CD4-positive, alpha-beta T cell (primary cell): ENCODE measurements around the gene IL2RA. TPM values are rescaled to one million over a fixed set of nuclear protein-coding genes. Genes with fewer than 3 reads are reported as not detected.

ENCODE experiments used
- ATAC-seq: fragments of 200-7000 bp; cut with Tn5 transposase; one replicate; pipeline ENCODE4 v1.10.0; 2022; ENCODE audit warnings: mild to moderate bottlenecking; ENCODE audit not compliant: poor library complexity
- CTCF ChIA-PET: fragments of 350-600 bp; sonication (Branson Sonifier 250); formaldehyde crosslinking; loops from one replicate; lab custom pipeline; 2021; ENCODE audit warnings: antibody characterized with exemption, inconsistent platforms; lab: Charles Lee
- POLR2A ChIA-PET: fragments of 350-600 bp; sonication (Branson Sonifier 250); formaldehyde crosslinking; loops from one replicate; lab custom pipeline; 2021; ENCODE audit warnings: antibody characterized with exemption, inconsistent platforms; lab: Charles Lee
- DNase-seq, 14 experiments: peaks; one replicate each; pipeline ENCODE4 v3.0.0-alpha.2; 2013 to 2020; ENCODE audit warnings: mixed read lengths in 2 of 14
- H3K27ac ChIP-seq, 2 donors: one replicate each; pipeline versions ENCODE4 v1.5.1 to v1.7.0; 2013; ENCODE audit warnings: low read length in 2 of 2, low read depth in 1 of 2, mild to moderate bottlenecking in 1 of 2
- H3K27me3 ChIP-seq, 2 experiments: 1 replicate in 1 of 2; 2 replicates in 1 of 2; pipeline versions ENCODE4 v1.6.1 to v1.7.0; 2013; ENCODE audit warnings: low read length in 2 of 2, control low read depth in 1 of 2, mild to moderate bottlenecking in 1 of 2, moderate library complexity in 1 of 2; ENCODE audit not compliant: insufficient read depth in 2 of 2, control insufficient read depth in 1 of 2
- H3K36me3 ChIP-seq: one replicate; pipeline ENCODE4 v1.6.1; 2013; ENCODE audit warnings: low read length, control low read depth; ENCODE audit not compliant: insufficient read depth
- H3K4me1 ChIP-seq: one replicate; pipeline ENCODE4 v1.6.1; 2013; ENCODE audit warnings: low read length, control low read depth; ENCODE audit not compliant: insufficient read depth
- H3K4me3 ChIP-seq: one replicate; pipeline ENCODE4 v1.5.1; 2013; ENCODE audit warnings: mild to moderate bottlenecking, low read length, moderate library complexity
- H3K9me3 ChIP-seq, 2 experiments: 1 replicate in 1 of 2; 2 replicates in 1 of 2; pipeline versions ENCODE4 v1.6.1 to v1.7.0; 2013; ENCODE audit warnings: low read length in 2 of 2, mild to moderate bottlenecking in 2 of 2, control low read depth in 1 of 2, moderate library complexity in 1 of 2; ENCODE audit not compliant: control insufficient read depth in 1 of 2, insufficient read depth in 1 of 2
- H3K27ac Mint-ChIP-seq: one replicate; pipeline ENCODE4 v1.8.0; 2020; ENCODE audit warnings: mixed read lengths
- H3K27me3 Mint-ChIP-seq: one replicate; pipeline ENCODE4 v1.8.0; 2021; ENCODE audit warnings: mixed read lengths
- H3K36me3 Mint-ChIP-seq: one replicate; pipeline ENCODE4 v1.8.0; 2021; ENCODE audit warnings: low read depth, mixed read lengths
- H3K4me1 Mint-ChIP-seq: one replicate; pipeline ENCODE4 v1.8.0; 2021; ENCODE audit warnings: low read depth, mixed read lengths
- H3K4me3 Mint-ChIP-seq: one replicate; pipeline ENCODE4 v1.8.0; 2020; ENCODE audit warnings: mild to moderate bottlenecking, mixed read lengths
- H3K9me3 Mint-ChIP-seq: one replicate; pipeline ENCODE4 v1.8.0; 2020; ENCODE audit warnings: mixed read lengths
- intact Hi-C, 2 experiments: fragments of 100-400 bp; cut with DNase I in 1 of 2; cut with micrococcal nuclease in 1 of 2; formaldehyde crosslinking; loops; one replicate each; pipeline versions ENCODE4 v1.15.1 to v1.9.0; 2023 to 2025; cut with DNase I, micrococcal nuclease
- total RNA-seq, 174 experiments: library from RNA in 2 of 174; stranded (reverse) in 2 of 174; gene quantifications; one replicate each; pipeline ENCODE4 v1.2.3 and lab custom pipeline; 2021 to 2026
- TF ChIP-seq, protein P1 (sequence below): fragments of 200-600 bp; IDR thresholded peaks from one replicate; pipeline ENCODE4 v1.8.0; 2022; ENCODE audit warnings: antibody characterized with exemption, mild to moderate bottlenecking

Gene IL2RA
- total RNA-seq, 2 experiments from 2014 or later: 4.9 to 5.4 TPM

DNA sequence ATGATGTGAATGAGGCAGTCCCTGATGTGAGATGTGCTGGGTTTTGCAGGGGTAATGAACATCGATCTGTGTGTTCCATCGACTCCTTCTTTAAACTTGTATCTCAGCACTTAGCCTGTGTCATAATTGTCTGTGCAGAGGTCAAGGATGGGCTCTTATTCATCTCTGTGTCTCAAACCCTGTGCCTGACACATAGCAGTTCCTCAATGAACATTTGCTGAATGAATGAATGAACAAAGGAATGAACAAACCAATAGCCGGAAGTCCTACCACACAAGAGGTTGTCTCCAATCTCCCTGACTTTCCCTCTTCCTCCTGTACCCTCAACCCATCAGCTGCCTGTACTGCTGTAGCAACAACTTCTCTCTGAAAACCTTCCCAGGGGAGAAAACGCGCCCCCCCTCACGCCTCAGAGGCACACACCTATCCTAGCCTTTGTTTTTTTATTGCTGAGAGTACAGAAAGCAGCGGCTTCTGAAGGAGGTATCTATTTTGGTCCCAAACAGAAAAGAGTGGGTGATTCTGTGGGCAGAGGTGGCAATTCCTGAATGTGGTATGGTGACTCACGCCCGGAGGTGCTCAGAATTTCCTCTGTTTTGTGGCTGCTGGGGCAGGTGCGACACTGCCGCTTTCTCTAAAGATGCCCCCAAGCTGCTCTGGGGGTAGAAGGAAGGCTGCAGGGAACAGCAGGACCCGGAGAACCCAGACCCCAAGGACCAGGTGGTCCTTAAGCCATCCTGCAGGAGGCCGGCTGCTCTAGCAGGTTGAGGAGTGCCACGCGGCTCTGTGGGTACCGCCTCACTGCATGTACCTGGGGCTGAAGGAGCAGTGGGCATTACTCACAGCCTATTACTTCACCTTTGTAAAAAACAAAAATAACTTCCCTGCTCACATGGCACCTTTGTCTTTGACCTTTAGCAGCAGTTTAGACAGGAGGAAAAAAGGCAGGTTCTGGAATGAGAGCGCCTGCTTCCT lies 9.6 kb downstream of the IL2RA start:
- peak; percentile 46 for ATAC-seq
- H3K4me3 Mint-ChIP-seq: peak overlapping the region; percentile 82
- no peaks in the 10 kb centered on the region for H3K27me3 ChIP-seq
- ChIA-PET CTCF (interaction anchor here (1.1 to 5.2 kb wide), 5 partner anchors 10 to 349 kb away, joined by 3 to 70 read pairs (median 24); partner anchors contain the start of genes IL15RA, IL2RA and RBM17), POLR2A (interaction anchor here (0.9 to 7.4 kb wide), 8 partner anchors 10 to 75 kb away, joined by 3 to 73 read pairs (median 15); partner anchors contain the start of genes IL15RA and IL2RA)
- peak overlapping the region; percentile 98 for H3K27ac Mint-ChIP-seq
- H3K36me3 ChIP-seq: no peaks in the 10 kb centered on the region
- H3K4me1 Mint-ChIP-seq: peaks cover 82% of the 10 kb centered on the region
- H3K4me3 ChIP-seq: peak overlapping the region; percentile 10
- TF ChIP-seq, protein P1, sequence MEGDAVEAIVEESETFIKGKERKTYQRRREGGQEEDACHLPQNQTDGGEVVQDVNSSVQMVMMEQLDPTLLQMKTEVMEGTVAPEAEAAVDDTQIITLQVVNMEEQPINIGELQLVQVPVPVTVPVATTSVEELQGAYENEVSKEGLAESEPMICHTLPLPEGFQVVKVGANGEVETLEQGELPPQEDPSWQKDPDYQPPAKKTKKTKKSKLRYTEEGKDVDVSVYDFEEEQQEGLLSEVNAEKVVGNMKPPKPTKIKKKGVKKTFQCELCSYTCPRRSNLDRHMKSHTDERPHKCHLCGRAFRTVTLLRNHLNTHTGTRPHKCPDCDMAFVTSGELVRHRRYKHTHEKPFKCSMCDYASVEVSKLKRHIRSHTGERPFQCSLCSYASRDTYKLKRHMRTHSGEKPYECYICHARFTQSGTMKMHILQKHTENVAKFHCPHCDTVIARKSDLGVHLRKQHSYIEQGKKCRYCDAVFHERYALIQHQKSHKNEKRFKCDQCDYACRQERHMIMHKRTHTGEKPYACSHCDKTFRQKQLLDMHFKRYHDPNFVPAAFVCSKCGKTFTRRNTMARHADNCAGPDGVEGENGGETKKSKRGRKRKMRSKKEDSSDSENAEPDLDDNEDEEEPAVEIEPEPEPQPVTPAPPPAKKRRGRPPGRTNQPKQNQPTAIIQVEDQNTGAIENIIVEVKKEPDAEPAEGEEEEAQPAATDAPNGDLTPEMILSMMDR: no peak
- no peaks in the 10 kb centered on the region for H3K9me3 Mint-ChIP-seq
- peak overlapping the region; percentile 62 to 69 for H3K27ac ChIP-seq
- no peaks in the 10 kb centered on the region for H3K27me3 Mint-ChIP-seq
- peaks cover 83% of the 10 kb centered on the region for H3K4me1 ChIP-seq
- peaks cover 7% of the 10 kb centered on the region for H3K36me3 Mint-ChIP-seq
- DNase-seq: peak; percentile 38 to 91 (median 66)
- intact Hi-C loops: loop anchor here (2.0 kb wide), 2 partner anchors 16 to 34 kb away; no protein-coding TSS in a partner anchor
- no peaks in the 10 kb centered on the region for H3K9me3 ChIP-seq

GRCh38 chr10:6050801-6051445 lies 11.2 kb downstream of the IL2RA start:
- H3K4me1 Mint-ChIP-seq: peaks cover 86% of the 10 kb centered on the region
- H3K36me3 ChIP-seq: peaks cover 6% of the 10 kb centered on the region
- peak overlapping the region; percentile 76 to 89 for H3K27ac ChIP-seq
- ChIA-PET POLR2A (interaction anchor here (0.7 to 7.4 kb wide), 27 partner anchors 9 to 558 kb away, joined by 3 to 73 read pairs (median 4); partner anchors contain the start of genes ANKRD16, FBH1, IL15RA and IL2RA), CTCF (interaction anchor here (0.6 to 5.2 kb wide), 20 partner anchors 9 to 557 kb away, joined by 3 to 70 read pairs (median 4); partner anchors contain the start of genes IL15RA, IL2RA and RBM17)
- no peaks in the 10 kb centered on the region for H3K9me3 Mint-ChIP-seq
- H3K36me3 Mint-ChIP-seq: peaks cover 7% of the 10 kb centered on the region
- peak; percentile 72 to 99 (median 80) for DNase-seq
- H3K27ac Mint-ChIP-seq: peak overlapping the region; percentile 98
- H3K4me3 Mint-ChIP-seq: peak overlapping the region; percentile 90
- TF ChIP-seq, protein P1: no peak
- no peaks in the 10 kb centered on the region for H3K9me3 ChIP-seq
- peak; percentile 81 for ATAC-seq
- H3K4me3 ChIP-seq: peak overlapping the region; percentile 63
- intact Hi-C loops: loop anchor here in 1 of 2 experiments (1.0 kb wide), 4 partner anchors 11 to 37 kb away; partner anchors contain the start of gene IL2RA
- H3K27me3 ChIP-seq: no peaks in the 10 kb centered on the region
- H3K27me3 Mint-ChIP-seq: no peaks in the 10 kb centered on the region
- H3K4me1 ChIP-seq: peaks cover 85% of the 10 kb centered on the region

DNA sequence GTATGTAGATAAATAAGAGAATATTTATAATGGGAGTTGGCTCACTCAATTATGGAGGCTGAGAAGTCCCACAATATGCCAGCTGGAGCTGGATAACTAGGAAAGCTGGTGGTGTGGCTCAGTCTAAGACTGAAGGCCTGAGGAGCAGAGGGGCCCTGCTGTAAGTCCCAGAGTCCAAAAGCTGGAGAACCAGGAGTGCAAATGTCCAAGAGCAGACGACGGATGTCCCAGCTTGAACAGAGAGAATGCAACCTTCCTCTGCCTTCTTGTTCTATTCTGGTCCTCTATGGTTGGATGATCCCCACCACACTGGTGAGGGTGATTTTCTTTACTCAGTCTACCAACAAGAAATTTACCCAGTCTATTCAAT lies 13.2 kb downstream of the IL2RA start:
- intact Hi-C loops: loop anchor here in 1 of 2 experiments (2.0 to 5.0 kb wide), 2 partner anchors 34 to 72 kb away; partner anchors contain the start of gene IL15RA
- Histone ChIP-seq H3K4me3 (no peak overlapping the region), H3K9me3 (no peaks in the 10 kb centered on the region), H3K27me3 (no peaks in the 10 kb centered on the region), H3K27ac (peak overlapping the region; percentile 76 to 89), H3K4me1 (peaks cover 96% of the 10 kb centered on the region), H3K36me3 (peaks cover 6% of the 10 kb centered on the region)
- ATAC-seq: no peak
- no peak overlapping the region for H3K4me3 Mint-ChIP-seq
- CTCF ChIA-PET: interaction anchor here (0.8 to 5.2 kb wide), 4 partner anchors 15 to 39 kb away, joined by 6 to 70 read pairs (median 26); partner anchors contain the start of gene RBM17
- TF ChIP-seq, protein P1: no peak
- no peaks in the 10 kb centered on the region for H3K27me3 Mint-ChIP-seq
- H3K36me3 Mint-ChIP-seq: peaks cover 7% of the 10 kb centered on the region
- DNase-seq: no peak
- peaks cover 91% of the 10 kb centered on the region for H3K4me1 Mint-ChIP-seq
- no peaks in the 10 kb centered on the region for H3K9me3 Mint-ChIP-seq
- POLR2A ChIA-PET: interaction anchor here (0.7 to 7.4 kb wide), 5 partner anchors 12 to 37 kb away, joined by 3 to 73 read pairs (median 39); no protein-coding TSS in a partner anchor
- H3K27ac Mint-ChIP-seq: peak overlapping the region; percentile 98
